Hepatocyte (in vitro differentiated cells): ENCODE results near the gene KCTD15. TPM values are rescaled to one million over a fixed set of nuclear protein-coding genes. Genes with fewer than 3 reads are reported as not detected.
"Not testable (repeated sequence)": the region's sequence is repeated elsewhere in the genome, so short reads cannot be mapped to it uniquely, and the experiment has no call there.

Source experiments
- DNase-seq: peaks from one replicate; pipeline ENCODE4 v3.0.0-alpha.2; 2016; ENCODE audit warnings: low spot score
- H2AFZ ChIP-seq: fragments of 200-600 bp; sonication (generic); 2 replicates; pipeline ENCODE4 v1.6.0; 2016; ENCODE audit warnings: antibody characterized with exemption, mild to moderate bottlenecking
- H3K27ac ChIP-seq: fragments of 200-600 bp; sonication (generic); 2 replicates; pipeline ENCODE4 v1.5.1; 2016; ENCODE audit warnings: mild to moderate bottlenecking
- H3K27me3 ChIP-seq: fragments of 200-600 bp; sonication (generic); 2 replicates; pipeline ENCODE4 v1.6.1; 2016
- H3K36me3 ChIP-seq: fragments of 200-600 bp; sonication (generic); replicated peaks from 2 replicates; pipeline ENCODE4 v1.5.1; 2016; ENCODE audit warnings: low read depth; ENCODE audit not compliant: insufficient read depth
- H3K4me1 ChIP-seq: fragments of 200-600 bp; sonication (generic); 2 replicates; pipeline ENCODE4 v1.5.1; 2016; ENCODE audit warnings: mild to moderate bottlenecking, moderate library complexity; ENCODE audit not compliant: insufficient read depth
- H3K4me2 ChIP-seq: fragments of 200-600 bp; sonication (generic); 2 replicates; pipeline ENCODE4 v1.6.0; 2016
- H3K4me3 ChIP-seq: fragments of 200-600 bp; sonication (generic); 2 replicates; pipeline ENCODE4 v1.5.1; 2016; ENCODE audit warnings: mild to moderate bottlenecking
- H3K79me2 ChIP-seq: fragments of 200-600 bp; sonication (generic); 2 replicates; pipeline ENCODE4 v1.6.0; 2017; ENCODE audit warnings: mild to moderate bottlenecking
- H3K9me2 ChIP-seq: fragments of 200-600 bp; sonication (generic); replicated peaks from 2 replicates; pipeline ENCODE4 v1.6.0; 2017; ENCODE audit warnings: mild to moderate bottlenecking; ENCODE audit not compliant: insufficient read depth
- H3K9me3 ChIP-seq: fragments of 200-600 bp; sonication (generic); 2 replicates; pipeline ENCODE4 v1.5.1; 2016; ENCODE audit warnings: low read depth, mild to moderate bottlenecking
- H4K20me1 ChIP-seq: fragments of 200-600 bp; sonication (generic); 2 replicates; pipeline ENCODE4 v1.6.0; 2016; ENCODE audit warnings: mild to moderate bottlenecking; ENCODE audit not compliant: insufficient read depth, poor library complexity, severe bottlenecking
- CTCF ChIP-seq: fragments of 200-600 bp; sonication (generic); IDR thresholded peaks from 2 replicates; pipeline ENCODE4 v1.5.1; 2016; ENCODE audit warnings: antibody characterized with exemption, mild to moderate bottlenecking; ENCODE audit not compliant: poor library complexity
- EZH2 ChIP-seq: fragments of 200-600 bp; sonication (generic); IDR thresholded peaks from 2 replicates; pipeline ENCODE4 v1.6.1; 2016; ENCODE audit warnings: antibody characterized with exemption, mild to moderate bottlenecking, borderline replicate concordance
- EZH2phosphoT487 ChIP-seq: fragments of 200-600 bp; sonication (generic); IDR thresholded peaks from one replicate; pipeline ENCODE4 v1.6.1; 2018; ENCODE audit warnings: antibody characterized with exemption, mild to moderate bottlenecking, low read depth, moderate library complexity; ENCODE audit not compliant: unreplicated experiment, severe bottlenecking
- WGBS: methylation state at CpG from one replicate; pipeline ENCODE4 v1.1.6; 2016; ENCODE audit warnings: low lambda C conversion rate; ENCODE audit errors: missing lambda C conversion rate; 5-methylcytosine and 5-hydroxymethylcytosine counted together
- polyA plus RNA-seq: library from polyadenylated mRNA; unstranded; fragments of >200 nt; fragmentation: Nextera tagmentation; extraction: Ambion mirVana; gene quantifications from 2 replicates; pipeline ENCODE4 v1.2.1, GENCODE V29; 2016
- total RNA-seq: library from RNA; depleted of rRNA; stranded (reverse); fragments of >200 nt; gene quantifications from 2 replicates; pipeline ENCODE4 v1.2.3, GENCODE V29; 2014

KCTD15 gene
- total and polyA plus RNA-seq, 2 experiments from 2014 or later, result 10.1 to 55.8 TPM

DNA sequence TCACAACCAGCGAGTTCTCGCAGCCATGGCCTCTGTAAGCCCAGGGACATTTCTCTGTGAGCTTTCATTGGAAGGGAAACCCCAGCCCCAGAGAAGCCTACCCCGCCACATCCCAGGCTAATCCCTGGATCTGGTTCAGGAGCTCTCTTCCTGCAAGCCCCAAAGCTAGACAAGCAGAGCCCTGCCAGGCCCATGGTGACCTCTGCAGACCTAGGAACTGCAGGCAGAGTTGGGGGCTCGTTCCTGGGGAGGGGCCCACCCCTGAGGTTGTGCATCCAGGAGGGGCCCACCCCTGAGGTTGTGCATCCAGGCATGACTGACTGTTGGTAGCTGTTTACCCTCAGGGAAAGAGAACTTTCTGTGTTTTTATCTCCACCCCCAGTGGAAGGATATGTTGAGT is 21.7 kb downstream of the KCTD15 start:
- Histone ChIP-seq H3K79me2 (no peaks in the 10 kb centered on the region), H3K4me2 (no peak overlapping the region), H3K27ac (no peak overlapping the region), H2AFZ (no peak overlapping the region), H3K36me3 (no peaks in the 10 kb centered on the region), H3K9me3 (no peaks in the 10 kb centered on the region), H3K27me3 (no peaks in the 10 kb centered on the region), H3K4me3 (no peak overlapping the region), H3K9me2 (no peaks in the 10 kb centered on the region), H4K20me1 (no peaks in the 10 kb centered on the region), H3K4me1 (peaks cover 6% of the 10 kb centered on the region)
- no peak for DNase-seq
- 82% methylated on average over 4 of the region's 4 CpGs for WGBS
- TF ChIP-seq CTCF (no peak), EZH2phosphoT487 (no peak), EZH2 (no peak)

DNA sequence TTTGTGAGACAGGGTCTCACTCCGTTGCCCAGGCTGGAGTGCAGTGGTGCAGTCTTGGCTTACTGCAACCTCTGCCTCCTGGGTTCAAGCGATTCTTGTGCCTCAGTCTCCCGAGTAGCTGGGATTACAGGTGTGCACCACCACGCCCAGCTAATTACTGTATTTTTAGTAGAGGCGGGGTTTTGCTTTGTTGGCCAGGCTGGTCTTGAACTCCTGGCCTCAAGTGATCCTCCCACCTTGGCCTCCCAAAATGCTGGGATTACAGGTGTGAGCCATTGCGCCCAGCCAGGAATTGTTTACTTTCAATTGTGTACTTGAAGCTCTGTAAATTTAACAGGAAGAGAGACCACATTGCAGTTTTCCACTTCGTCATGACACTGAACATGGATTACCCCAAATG is 22.4 kb downstream of the KCTD15 start:
- H3K9me2 ChIP-seq, H3K27ac ChIP-seq, H3K9me3 ChIP-seq, H3K79me2 ChIP-seq, H3K4me1 ChIP-seq, H4K20me1 ChIP-seq, DNase-seq, H3K27me3 ChIP-seq, H3K4me3 ChIP-seq, H3K36me3 ChIP-seq: not testable (repeated sequence)
- WGBS, result 96% methylated on average over 6 of the region's 7 CpGs
- H2AFZ ChIP-seq, result peak overlapping the region; percentile 55
- peak overlapping the region; percentile 75 for H3K4me2 ChIP-seq

- no peaks in the 10 kb centered on the region for H3K9me3 ChIP-seq
- H3K27ac ChIP-seq, result peak overlapping the region; percentile 25
- H3K79me2 ChIP-seq, result no peaks in the 10 kb centered on the region
- H3K4me1 ChIP-seq, result peaks cover 6% of the 10 kb centered on the region
- H4K20me1 ChIP-seq, result no peaks in the 10 kb centered on the region
- 49% methylated on average over 10 of the region's 10 CpGs for WGBS
- no peaks in the 10 kb centered on the region for H3K36me3 ChIP-seq
- no peak for DNase-seq
- no peak overlapping the region for H3K4me3 ChIP-seq
- no peaks in the 10 kb centered on the region for H3K27me3 ChIP-seq
- H3K4me2 ChIP-seq, result peak overlapping the region; percentile 75
- H2AFZ ChIP-seq, result peak overlapping the region; percentile 55
- TF ChIP-seq CTCF, result no peak
- no peak for TF ChIP-seq EZH2
- no peak for TF ChIP-seq EZH2phosphoT487
- H3K9me2 ChIP-seq, result no peaks in the 10 kb centered on the region
Observed at GRCh38 chr19:33819506-33819879, 22.8 kb downstream of the KCTD15 start.

DNA sequence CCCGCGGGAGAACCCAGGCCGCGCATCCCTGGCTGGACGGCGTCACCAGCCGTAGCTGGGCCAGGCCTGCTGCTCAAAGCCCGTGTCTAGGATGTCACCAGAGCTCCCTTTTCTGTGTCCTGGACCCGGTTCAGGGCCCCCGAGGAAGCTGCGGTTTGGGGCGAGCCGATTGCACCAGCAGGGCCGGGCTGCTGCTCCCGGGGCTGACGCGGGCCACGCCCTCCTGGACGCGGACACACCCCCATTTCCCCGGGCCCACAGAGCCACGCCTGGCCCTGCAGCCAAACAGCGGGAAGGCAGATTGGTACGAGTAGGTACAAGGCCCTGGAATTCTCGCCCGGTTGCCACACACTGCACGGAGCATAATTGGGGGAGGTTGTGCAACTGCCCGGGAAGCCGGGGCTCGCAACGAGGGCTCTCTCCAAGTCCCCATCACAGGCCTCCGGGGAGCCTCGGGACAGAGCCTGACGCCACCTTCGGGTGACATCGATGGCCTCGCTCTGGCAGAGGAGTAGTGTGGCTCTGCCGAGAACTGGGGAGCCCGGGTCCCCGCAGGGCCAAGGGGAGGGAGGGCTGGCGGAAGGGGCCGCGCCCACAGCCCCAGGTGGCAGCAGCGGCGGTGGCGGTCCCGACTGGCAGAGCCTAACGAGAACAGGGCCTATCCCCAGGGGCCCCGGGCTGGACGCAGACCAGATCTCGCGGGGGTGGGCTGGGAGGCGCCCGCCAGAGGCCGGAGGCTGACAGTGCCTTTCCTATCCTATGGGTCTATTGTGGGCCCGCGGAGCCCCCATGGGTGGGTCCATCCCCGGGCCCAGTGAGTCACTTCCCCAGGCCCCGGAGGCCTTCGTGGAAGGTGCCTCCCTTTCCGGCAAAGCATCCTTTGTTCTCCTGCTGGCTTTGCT is 23.5 kb downstream of the KCTD15 start:
- Histone ChIP-seq H3K4me3 (no peak overlapping the region), H3K4me2 (peak overlapping the region; percentile 75), H3K27me3 (no peaks in the 10 kb centered on the region), H3K79me2 (no peaks in the 10 kb centered on the region), H3K9me3 (no peaks in the 10 kb centered on the region), H3K4me1 (peaks cover 6% of the 10 kb centered on the region), H3K9me2 (no peaks in the 10 kb centered on the region), H3K27ac (peak overlapping the region; percentile 27), H4K20me1 (no peaks in the 10 kb centered on the region), H3K36me3 (no peaks in the 10 kb centered on the region), H2AFZ (peak overlapping the region; percentile 55)
- 11% methylated on average over 49 of the region's 61 CpGs for WGBS
- no peak for TF ChIP-seq CTCF
- DNase-seq, result peak; percentile 74
